Breast epithelium (tissue), 3 donors: ENCODE data around the gene KRT3.

Experiments used
- CTCF ChIP-seq, 3 donors: fragments of 450-650 bp; IDR thresholded peaks; one replicate each; pipeline ENCODE4 v1.5.1; 2016 to 2017; ENCODE audit warnings: antibody characterized with exemption in 3 of 3, mild to moderate bottlenecking in 3 of 3, moderate library complexity in 3 of 3
- POLR2A ChIP-seq: fragments of 450-650 bp; IDR thresholded peaks from one replicate; pipeline ENCODE4 v1.6.1; 2016; ENCODE audit warnings: antibody characterized with exemption, mild to moderate bottlenecking, moderate library complexity
- POLR2AphosphoS5 ChIP-seq, 3 donors: sonication (generic); formaldehyde crosslinking; IDR thresholded peaks; one replicate each; pipeline ENCODE4 v1.6.1; 2017; ENCODE audit warnings: antibody characterized with exemption in 3 of 3

GRCh38 chr12:52814710-52815155 is 18.8 kb upstream of the KRT3 start:
- no peak for TF ChIP-seq CTCF (IDR thresholded peaks at IDR 0.05)
- TF ChIP-seq POLR2A, result no peak
- no peak for TF ChIP-seq POLR2AphosphoS5 (IDR thresholded peaks at IDR 0.05)
